ENCODE data around the gene RITA1.

Gene RITA1

DNA sequence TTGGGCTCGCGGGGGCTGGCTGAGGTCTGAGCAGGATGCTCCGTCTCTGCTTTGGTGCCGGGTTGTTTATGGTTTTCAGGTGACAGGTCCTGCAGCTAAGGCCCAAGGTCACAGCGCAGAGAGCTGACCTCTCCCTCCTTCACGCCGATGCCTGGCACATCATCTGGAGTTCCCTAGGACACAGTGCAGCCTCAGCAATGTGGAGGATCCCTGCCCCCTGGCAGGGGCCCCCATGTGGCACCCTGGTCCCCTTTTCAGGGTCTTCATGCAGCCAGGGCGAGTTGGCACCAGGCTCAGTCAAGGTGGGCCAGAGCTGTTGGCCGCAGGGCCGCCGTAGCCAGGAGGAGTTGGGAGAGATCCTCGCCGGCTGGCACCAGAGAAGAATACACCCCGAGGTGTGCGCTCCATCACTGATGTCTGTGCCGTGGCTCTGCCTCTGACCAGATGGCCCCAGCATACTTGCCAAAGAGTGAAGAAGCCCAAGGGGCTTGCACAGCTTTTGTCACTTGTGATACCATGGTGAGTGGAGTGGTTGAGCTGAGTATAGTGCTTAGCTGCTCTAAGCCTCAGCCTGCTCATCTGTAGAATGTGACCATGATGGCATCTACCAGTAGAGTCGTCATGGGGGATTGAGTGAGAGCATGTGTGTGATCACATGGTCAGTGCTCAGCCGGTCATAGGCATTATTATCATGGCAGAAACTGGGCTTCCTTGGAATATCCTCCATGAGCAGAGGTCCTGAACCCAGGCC, 46.7 kb downstream of the RITA1 start:
- no peak for DNase-seq

DNA sequence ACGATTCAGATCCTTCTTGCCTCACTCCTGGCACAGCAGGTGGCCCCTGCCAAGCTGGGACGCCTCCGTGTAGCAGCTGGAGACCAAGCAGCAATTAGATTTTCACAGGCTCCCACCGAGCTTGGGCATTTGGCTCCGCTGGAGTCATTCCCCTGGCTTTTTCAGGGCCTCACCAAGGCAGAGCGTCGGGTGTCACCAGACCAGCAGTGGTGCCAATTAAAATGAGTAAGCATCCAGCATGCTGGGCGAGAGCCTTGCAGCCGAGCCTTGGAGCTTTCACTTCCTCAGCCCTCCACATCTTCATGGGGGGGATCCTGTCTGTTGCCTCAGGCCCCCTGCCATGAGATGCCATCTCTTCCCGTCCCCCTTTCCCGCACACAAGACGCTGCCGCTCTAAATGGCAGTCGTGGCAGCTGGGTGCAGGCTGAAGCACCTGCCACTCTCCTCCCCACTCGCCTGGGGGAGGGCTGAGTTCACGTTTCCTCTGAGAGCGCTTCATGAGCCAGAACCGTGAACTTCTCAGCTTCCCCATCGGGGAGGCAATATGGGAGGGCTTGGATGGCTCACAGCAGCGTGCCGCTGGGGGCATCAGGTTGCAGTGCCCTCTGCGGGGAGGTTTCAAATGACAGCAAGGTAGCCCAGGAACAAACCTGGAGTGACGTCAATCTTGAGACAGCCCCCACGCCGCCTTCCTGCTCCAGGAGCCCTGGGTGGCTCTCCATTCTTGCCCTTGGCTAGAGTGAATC, 47.5 kb downstream of the RITA1 start:
- DNase-seq, result peak; percentile 72

DNA sequence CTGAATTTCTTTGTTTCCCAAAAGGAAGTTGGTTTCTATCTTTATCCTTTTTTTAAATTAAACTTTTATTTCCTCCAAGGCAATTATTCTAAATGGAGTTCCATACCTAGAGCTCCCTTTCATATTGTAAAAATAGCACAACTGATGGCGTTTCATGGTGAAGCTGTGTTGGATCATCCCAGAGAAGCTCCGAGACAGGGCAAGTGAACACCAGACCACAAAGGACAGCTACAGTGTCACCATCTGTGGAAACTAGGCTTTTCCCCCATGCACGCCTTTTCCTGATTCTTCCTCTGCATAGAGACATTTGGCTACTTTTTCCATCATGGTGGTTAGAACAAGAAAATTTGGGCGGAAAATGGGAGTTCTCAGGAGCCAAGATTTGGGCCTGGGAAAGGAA, 48.4 kb downstream of the RITA1 start:
- no peak for DNase-seq

DNA sequence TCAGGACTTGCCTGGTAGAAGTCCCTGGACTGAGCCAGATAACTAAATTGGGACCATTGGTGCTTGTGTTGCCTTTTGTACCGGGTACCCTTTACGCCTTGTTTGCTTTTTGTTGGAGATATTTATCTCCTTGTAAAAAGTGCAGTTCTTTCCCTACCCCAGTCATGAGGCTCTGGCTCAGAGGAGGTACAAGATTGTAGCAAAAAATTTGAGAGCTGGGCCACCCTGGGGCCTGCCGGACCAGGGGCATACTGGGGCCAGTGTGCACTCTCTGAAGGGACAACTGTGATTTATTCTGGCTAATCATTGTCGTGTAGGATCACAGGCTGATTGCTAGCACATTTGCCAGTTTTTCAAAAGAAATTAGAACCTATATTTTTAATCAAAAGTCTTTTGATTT, 49.0 kb downstream of the RITA1 start:
- no peak for DNase-seq

DNA sequence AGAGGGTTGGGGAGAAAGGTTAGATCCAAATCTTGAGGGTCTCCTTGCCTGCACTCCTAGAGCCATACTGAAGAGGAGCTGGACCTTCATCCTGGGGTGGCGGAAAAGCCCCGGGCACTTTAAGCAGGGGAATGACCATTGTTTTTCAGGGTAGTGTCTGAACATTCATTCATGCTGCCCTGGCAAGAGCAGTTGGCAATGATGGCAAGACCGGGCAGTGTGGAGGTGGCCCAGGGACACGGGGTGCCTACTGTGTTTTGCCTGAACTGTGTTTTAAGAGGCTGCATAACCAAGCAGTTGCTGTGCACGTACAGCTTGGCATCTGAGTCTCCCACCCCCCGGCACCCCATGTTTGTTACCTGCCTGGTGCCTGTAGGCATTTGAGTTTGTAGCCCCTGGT, 50.5 kb downstream of the RITA1 start:
- DNase-seq, result no peak

DNA sequence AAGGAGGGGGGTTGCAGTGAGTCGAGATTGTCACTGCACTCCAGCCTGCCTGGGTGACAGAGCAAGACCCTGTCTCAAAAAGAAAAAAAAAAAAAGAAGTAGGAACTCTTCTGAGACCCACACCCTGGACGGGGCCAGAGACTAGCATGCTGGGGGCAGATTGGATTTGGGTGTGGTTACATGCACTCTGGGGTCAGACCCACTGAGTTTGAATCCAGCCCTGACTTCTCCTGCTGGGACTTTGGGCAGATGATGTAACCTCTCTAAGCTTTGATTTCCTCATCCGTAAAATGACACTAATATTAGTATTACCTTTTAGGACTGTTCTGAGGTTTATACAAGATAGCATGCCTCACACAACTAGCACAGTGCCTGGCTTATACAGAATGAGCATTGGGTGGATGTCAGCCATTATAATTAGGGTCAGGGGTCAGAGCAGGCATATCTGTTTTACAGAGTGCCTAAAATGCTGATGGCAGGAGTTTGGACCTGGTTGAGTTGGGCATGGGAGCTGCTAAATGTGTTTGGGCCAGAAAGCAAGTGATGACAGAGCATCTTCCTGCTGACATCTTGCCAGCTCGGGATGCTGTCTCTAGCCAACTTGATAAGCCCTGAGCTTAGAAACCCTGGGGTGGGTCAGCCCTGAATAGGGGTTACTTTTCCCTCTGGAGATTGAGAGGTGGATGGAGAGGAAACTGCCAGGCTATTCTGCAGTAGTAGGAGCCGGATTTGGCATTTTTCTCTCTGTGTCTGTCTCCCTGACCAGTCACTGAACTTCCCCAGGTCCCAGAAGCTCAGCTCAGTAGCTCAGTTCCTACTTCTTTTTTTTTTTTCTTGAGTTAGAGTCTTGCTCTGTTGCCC, 51.2 kb downstream of the RITA1 start:
- no peak for DNase-seq

DNA sequence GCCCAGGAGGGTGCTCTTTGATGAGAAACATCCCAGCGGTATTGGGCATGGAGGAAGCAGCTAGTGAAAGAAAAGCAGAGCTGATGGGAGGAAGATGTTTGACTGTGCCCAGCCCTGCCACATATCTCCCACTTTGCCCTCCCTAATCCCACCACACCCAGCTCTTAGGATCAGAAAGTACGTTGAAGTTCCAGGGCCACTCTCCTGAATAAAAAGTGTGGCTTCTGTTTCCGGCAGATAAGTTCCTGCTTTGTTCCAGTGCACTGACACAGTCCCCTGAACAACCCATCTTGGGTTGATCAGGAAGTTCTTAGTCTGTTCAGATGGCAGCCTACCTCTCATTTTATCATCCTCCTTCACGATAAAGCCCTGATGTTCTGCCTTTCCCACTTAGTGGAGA, 52.2 kb downstream of the RITA1 start:
- no peak for DNase-seq

DNA sequence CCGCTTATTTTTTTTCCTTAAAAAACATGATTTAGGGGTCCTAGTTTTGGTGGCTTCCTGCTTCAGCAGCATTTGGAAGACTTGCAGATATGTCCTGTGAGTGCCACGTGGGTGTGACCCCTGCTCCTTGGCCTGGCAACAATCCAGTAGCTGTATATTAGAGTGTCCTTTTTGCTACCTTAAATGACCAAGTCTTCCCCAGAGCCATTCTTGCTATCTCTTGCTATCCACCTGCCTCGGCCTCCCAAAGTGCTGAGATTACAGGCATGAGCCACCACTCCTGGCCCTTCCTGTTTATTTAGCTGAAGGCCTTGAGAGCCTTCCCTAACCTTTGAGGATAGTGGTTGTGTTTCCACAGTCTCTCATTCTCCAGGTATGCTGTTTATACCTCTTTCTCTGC, 52.8 kb downstream of the RITA1 start:
- DNase-seq, result no peak

DNA sequence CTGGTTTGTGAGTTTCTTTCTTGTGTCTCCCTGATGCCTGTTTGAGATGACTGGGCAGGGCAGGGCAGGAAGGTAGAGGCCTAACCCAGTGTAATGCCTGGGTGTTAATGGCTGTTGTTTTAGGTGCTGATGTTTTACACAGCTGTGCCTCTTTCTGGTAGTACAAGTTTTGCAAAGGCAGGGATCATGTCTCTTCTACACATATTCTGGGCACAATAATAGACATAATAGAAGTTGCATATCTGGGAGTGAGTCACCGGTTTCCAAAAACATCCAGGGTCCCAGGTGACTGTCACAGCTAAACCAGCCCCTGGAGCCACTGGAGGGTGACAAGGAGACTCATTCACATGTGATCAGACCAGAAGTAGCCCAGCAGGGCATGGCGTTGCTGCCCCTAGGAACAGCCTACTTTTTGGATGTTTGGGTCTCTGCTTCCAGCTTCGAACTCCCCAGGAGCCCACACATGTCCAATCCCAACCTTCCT, 53.8 kb downstream of the RITA1 start:
- DNase-seq, result no peak

DNA sequence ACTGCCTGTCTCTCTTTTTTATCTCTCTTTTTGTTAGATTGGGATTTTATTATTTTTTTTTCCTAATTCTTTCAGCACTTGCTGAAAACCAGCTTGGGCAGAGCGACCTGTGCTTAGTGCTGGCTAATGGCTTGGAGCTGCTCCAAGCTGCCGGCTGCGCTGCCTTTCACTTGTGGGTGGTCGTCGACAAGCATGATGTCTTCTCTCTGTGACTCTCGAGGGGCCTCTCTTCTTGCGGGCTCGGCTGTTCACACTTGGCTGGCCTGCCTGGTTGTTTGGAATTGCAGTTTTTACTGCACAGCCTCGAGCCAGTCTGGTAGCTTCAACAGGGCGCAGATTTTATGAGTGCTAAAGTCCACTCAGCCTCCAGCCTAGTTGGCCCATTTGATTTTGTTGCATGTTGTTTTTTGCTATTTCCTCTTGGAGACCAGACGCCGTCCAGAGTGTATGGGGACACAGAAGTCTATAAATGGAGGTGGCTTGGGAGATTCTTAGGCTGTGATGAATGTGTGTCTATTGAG, 54.4 kb downstream of the RITA1 start:
- no peak for DNase-seq

DNA sequence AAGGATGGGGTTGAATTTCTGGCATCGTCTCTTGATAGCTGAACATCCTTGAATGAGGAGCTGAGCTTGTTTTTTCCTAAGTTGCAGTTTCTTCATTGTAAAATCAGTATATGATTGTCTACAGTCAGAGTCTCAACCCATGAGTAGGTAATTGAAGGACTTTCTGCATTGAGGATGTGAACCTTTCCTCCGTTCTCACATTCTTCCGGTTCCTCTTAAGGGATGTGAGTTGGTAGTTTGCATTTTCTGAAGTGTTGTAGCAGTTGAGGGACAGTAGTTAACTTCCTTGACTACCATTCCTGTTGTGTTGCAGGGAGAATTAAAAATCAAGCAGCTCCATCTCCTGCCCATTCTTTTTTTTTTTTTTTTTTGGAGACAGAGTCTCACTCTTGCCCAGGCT, 54.9 kb downstream of the RITA1 start:
- no peak for DNase-seq

DNA sequence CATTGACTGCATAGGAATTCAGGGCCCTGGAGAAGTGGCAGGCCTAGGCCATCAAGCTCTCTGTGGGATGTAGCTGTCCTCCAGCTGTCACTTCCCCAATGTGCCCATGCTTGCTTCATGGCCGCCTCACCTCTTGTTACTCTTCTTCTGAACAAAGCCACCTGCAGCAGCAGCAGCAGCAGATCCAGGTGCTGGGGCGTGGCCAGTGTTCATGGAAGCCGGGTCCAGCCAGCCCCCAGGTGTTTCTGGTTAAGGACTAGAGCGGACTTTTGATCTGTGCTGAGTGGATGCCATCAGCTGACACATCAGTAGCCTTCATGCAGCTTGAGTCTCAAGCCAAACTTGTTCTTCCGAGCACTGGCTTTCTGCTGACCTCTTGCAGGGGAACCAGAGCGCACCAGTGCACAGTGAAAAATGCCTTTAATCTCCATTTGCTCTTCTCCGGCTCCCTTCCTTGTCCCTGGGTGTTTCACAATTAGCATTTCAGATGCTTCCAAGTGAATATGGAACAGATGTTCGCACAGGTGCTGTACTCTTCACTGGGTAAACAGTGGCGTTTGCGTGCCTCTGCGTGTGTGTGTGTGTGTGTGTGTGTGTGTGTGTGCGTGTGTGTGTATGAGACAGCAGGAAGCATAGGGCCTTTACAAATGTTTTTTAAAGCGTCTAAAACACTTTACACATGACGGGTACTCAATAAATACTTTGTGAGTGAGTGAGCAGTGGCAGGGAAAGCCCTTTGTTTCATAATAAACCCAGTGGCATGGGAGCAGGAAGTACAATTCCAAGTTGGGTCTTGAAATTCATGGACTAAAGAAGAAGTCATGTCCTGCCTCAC, 55.9 kb downstream of the RITA1 start:
- DNase-seq, result peak; percentile 76
